Measurements from ENCODE around the gene IDH1.

The IDH1 gene

DNA sequence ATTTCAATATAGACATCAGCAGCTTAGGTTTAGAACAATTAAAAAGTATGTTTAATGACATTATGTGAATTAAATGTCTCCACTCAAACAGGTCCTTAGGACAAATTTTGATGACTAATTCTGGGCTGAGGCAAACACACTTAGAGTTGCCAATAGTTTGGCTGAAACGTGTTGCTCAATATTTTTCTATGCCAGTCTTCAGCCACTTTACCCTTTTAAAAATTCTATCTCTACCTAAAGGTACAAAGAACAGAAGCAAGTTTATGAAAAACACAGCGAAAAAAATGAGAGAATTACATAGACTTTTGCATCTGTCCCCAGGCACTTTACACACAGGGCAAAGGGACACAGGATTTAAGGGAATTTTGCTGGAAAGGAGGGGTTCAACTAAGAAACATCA lies 4.5 kb downstream of the IDH1 start:
- no peak overlapping the region for H3K27ac ChIP-seq
- TF ChIP-seq ZFX (IDR thresholded peaks at IDR 0.05): no peak
- TF ChIP-seq, protein P1, sequence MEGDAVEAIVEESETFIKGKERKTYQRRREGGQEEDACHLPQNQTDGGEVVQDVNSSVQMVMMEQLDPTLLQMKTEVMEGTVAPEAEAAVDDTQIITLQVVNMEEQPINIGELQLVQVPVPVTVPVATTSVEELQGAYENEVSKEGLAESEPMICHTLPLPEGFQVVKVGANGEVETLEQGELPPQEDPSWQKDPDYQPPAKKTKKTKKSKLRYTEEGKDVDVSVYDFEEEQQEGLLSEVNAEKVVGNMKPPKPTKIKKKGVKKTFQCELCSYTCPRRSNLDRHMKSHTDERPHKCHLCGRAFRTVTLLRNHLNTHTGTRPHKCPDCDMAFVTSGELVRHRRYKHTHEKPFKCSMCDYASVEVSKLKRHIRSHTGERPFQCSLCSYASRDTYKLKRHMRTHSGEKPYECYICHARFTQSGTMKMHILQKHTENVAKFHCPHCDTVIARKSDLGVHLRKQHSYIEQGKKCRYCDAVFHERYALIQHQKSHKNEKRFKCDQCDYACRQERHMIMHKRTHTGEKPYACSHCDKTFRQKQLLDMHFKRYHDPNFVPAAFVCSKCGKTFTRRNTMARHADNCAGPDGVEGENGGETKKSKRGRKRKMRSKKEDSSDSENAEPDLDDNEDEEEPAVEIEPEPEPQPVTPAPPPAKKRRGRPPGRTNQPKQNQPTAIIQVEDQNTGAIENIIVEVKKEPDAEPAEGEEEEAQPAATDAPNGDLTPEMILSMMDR (conservative IDR thresholded peaks at IDR 0.05): no peak

DNA sequence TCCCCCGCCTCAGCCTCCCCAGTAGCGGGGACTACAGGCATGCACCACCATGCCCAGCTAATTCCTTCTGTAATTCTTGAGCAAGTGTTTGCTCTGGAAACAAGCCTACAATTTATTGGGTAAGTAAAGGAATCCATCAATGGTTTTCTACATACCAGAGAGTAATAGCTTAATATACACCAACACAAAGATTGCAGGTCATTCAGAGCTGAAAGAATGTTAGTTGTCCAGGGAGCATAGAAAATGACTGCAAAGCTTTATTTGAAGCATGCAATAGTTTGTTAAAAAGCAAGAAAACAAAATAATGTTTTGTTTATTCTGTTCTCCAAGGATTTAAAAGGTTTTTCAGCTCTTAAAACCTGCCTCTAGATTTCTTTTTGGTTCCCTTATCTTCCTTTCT lies 5.6 kb downstream of the IDH1 start:
- H3K27ac ChIP-seq: peak overlapping the region; percentile 42; the same call in 1 of the 2 replicates
- no peak for TF ChIP-seq ZFX (IDR thresholded peaks at IDR 0.05)
- TF ChIP-seq, protein P1 (conservative IDR thresholded peaks at IDR 0.05): no peak

DNA sequence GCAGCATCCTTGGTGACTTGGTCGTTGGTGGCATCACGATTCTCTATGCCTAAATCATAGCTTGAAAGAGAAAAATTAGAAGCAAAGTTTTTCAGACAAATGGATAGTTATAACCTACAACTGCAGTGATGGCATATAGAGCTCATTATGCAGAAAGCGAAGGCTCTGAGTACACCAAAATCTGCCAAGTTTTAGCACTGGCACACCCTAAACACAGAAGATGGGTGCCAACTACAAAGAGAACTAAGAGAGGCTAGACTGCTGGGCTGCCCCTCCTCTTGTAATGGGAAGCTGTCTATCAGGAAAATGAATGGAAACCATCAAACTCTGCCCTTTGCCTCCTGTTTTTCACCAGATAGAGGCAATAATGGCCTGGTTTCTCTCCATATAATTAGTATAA lies 6.3 kb downstream of the IDH1 start:
- TF ChIP-seq, protein P1 (conservative IDR thresholded peaks at IDR 0.05): no peak
- TF ChIP-seq ZFX (IDR thresholded peaks at IDR 0.05): no peak
- H3K27ac ChIP-seq: no peak overlapping the region

DNA sequence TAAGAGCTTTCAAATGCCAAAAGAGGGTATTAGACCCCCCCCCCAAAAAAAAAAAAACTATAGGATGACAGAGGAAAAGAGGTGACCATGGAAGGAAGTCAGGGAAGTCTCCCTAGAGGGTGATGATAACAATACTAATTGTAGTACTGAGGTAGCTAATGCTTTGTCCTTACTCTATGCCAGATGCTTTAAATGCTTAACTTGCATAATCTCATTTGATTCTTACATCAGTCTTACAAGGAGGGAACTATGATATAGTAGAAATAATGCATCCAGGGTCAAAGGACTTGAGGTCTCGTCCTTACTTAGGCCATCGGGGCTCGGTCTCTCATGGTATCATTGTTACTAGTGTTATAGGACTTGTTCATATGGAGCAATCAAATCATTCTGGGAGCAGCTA lies 9.1 kb downstream of the IDH1 start:
- TF ChIP-seq, protein P1 (conservative IDR thresholded peaks at IDR 0.05): no peak
- TF ChIP-seq ZFX (IDR thresholded peaks at IDR 0.05): no peak
- H3K27ac ChIP-seq: no peak overlapping the region

DNA sequence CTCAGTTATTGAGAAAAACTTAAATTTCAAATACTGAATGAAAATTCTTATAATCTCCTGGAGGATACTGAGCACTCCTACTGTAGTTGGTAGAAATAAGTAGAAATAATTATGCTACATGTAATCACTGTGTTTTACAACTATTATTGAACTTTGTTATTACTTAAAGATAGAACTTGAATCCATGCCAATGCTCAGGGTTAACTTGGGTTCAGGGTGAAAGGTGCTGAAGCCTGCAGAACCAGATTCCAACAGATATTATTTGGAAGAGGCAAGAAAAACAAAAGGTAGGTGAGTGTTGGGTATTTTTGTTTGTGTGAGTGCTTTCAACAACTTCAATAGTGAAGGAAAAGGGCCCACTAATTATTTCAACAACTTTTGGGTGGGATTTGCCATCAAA lies 10.4 kb downstream of the IDH1 start:
- TF ChIP-seq, protein P1 (conservative IDR thresholded peaks at IDR 0.05): no peak
- TF ChIP-seq ZFX (IDR thresholded peaks at IDR 0.05): no peak
- H3K27ac ChIP-seq: no peak overlapping the region

DNA sequence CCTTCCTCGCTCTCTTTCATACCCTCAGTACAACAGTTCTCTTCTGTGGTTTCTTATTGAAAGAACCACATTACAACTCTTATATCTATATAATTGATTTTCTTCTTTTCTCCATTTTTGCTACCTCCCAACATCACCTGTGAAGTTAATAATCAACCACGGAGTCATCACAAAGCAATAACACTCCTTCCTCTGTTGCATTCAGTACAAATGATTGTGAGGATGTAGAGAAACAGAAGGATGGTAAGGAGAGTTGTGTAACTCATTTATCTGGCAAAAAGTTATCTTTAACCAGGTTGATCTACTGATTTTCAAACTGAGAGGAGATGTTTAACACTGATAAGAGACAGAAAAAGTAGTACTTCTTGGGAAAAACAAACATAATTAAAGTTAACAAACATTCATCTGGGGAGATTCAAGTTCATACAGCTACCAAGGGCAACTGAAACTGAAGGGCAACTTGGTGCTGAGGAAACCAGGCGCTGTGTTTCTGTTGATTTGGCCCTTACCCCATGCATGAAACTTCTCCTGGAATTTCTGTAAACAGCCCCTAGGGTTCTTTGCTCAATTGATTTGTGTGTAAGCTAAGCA lies 14.2 kb downstream of the IDH1 start:
- peak overlapping the region; percentile 35; the same call in 1 of the 2 replicates for H3K27ac ChIP-seq
- TF ChIP-seq, protein P1 (conservative IDR thresholded peaks at IDR 0.05): no peak
- no peak for TF ChIP-seq ZFX (IDR thresholded peaks at IDR 0.05)

DNA sequence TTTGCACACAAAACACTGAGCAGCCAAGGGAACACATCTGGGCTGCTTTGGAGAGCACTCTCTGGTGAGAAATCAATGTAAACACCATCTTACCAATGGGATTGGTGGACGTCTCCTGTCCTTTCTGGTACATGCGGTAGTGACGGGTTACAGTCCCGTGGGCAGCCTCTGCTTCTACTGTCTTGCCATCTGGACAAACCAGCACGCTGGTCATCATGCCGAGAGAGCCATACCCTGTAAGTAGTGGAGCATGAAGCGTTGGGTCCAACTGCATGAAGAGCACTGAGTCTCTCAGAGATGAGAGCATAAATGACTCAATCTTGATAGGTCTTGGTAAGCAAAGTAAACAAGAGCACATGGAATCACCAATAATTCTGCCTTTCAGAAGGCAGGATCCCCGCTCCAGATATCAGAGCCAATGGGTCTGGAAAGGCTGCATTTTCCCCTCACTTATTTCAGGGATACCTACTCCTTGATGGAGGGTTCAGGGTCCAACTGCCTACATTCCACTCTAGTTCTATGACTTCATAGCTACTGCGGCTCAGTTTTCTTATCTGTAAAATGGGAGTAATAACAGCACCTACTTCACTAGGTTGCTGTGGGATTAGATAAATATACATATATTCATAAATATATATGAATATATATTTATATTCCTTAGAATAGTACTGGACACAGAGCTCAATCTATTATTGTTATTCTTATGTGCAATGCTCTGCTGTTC lies 14.9 kb downstream of the IDH1 start:
- H3K27ac ChIP-seq: no peak overlapping the region
- TF ChIP-seq ZFX (IDR thresholded peaks at IDR 0.05): no peak
- TF ChIP-seq, protein P1 (conservative IDR thresholded peaks at IDR 0.05): no peak
